GM21390 (cell line): ENCODE measurements around the gene FOXP2.
"Not testable (repeated sequence)": the region's sequence is repeated elsewhere in the genome, so short reads cannot be mapped to it uniquely, and the experiment has no call there.

Experiments used
- ATAC-seq: cut with Tn5 transposase; IDR thresholded peaks from one replicate; pipeline ENCODE4 v1.9.1; 2021; ENCODE audit not compliant: unreplicated experiment

The FOXP2 gene

GRCh38 chr7:114497491-114497890, 82.9 kb downstream of the FOXP2 start:
- not testable (repeated sequence) for ATAC-seq

- no peak for ATAC-seq
Measured at GRCh38 chr7:114502454-114503254, 88.0 kb downstream of the FOXP2 start.

GRCh38 chr7:114504586-114504985, 90.0 kb downstream of the FOXP2 start:
- ATAC-seq = no peak

GRCh38 chr7:114507381-114507780, 92.8 kb downstream of the FOXP2 start:
- no peak for ATAC-seq

GRCh38 chr7:114508086-114508485, 93.5 kb downstream of the FOXP2 start:
- no peak for ATAC-seq

- ATAC-seq = not testable (repeated sequence)
Measured at GRCh38 chr7:114510824-114511223, 96.2 kb downstream of the FOXP2 start.

- ATAC-seq = no peak
Measured at GRCh38 chr7:114519240-114519639, 104.6 kb downstream of the FOXP2 start.

GRCh38 chr7:114522081-114522480, 107.5 kb downstream of the FOXP2 start:
- no peak for ATAC-seq

GRCh38 chr7:114527589-114527988, 113.0 kb downstream of the FOXP2 start:
- no peak for ATAC-seq

- no peak for ATAC-seq
Measured at GRCh38 chr7:114530057-114530611, 115.5 kb downstream of the FOXP2 start.

- no peak for ATAC-seq
Measured at GRCh38 chr7:114531326-114531725, 116.7 kb downstream of the FOXP2 start.

GRCh38 chr7:114533131-114533530, 118.5 kb downstream of the FOXP2 start:
- no peak for ATAC-seq

GRCh38 chr7:114534953-114535352, 120.3 kb downstream of the FOXP2 start:
- no peak for ATAC-seq

- no peak for ATAC-seq
Measured at GRCh38 chr7:114539575-114539974, 125.0 kb downstream of the FOXP2 start.

- no peak for ATAC-seq
Measured at GRCh38 chr7:114540291-114540690, 125.7 kb downstream of the FOXP2 start.

- ATAC-seq = not testable (repeated sequence)
Measured at GRCh38 chr7:114547346-114547745, 132.7 kb downstream of the FOXP2 start.

GRCh38 chr7:114548081-114548980, 133.7 kb downstream of the FOXP2 start:
- ATAC-seq = no peak

- peak; percentile 75 for ATAC-seq
Measured at GRCh38 chr7:114554781-114555537, 140.3 kb downstream of the FOXP2 start.

GRCh38 chr7:114567416-114567815, 152.8 kb downstream of the FOXP2 start:
- no peak for ATAC-seq

GRCh38 chr7:114569220-114569619, 154.6 kb downstream of the FOXP2 start:
- ATAC-seq = no peak

GRCh38 chr7:114574384-114574783, 159.8 kb downstream of the FOXP2 start:
- no peak for ATAC-seq
